T-helper 2 cell treated with Interferon-gamma antibody and Interleukin-4, amounts not matched to agents 5 μg/mL and 100 μg/mL, for 36 hours (primary cell): ENCODE data around the gene YTHDF2.
"Not testable (repeated sequence)": the region's sequence is repeated elsewhere in the genome, so short reads cannot be mapped to it uniquely, and the experiment has no call there.

Source experiments
- DNase-seq: peaks from one replicate; pipeline ENCODE4 v3.0.0; 2021; ENCODE audit warnings: low spot score
- H3K27ac Mint-ChIP-seq: one replicate; pipeline ENCODE4 v1.8.0; 2021; ENCODE audit warnings: mild to moderate bottlenecking, mixed read lengths
- H3K27me3 Mint-ChIP-seq: one replicate; pipeline ENCODE4 v1.8.0; 2021; ENCODE audit warnings: low read depth, mixed read lengths
- H3K36me3 Mint-ChIP-seq: one replicate; pipeline ENCODE4 v1.8.0; 2021; ENCODE audit warnings: low read depth, mixed read lengths
- H3K4me1 Mint-ChIP-seq: one replicate; pipeline ENCODE4 v1.8.0; 2021; ENCODE audit warnings: low read depth, mixed read lengths
- H3K4me3 Mint-ChIP-seq: one replicate; pipeline ENCODE4 v1.8.0; 2022; ENCODE audit warnings: mild to moderate bottlenecking, moderate library complexity, mixed read lengths
- H3K9me3 Mint-ChIP-seq: one replicate; pipeline ENCODE4 v1.8.0; 2021; ENCODE audit warnings: mixed read lengths

The YTHDF2 gene

DNA sequence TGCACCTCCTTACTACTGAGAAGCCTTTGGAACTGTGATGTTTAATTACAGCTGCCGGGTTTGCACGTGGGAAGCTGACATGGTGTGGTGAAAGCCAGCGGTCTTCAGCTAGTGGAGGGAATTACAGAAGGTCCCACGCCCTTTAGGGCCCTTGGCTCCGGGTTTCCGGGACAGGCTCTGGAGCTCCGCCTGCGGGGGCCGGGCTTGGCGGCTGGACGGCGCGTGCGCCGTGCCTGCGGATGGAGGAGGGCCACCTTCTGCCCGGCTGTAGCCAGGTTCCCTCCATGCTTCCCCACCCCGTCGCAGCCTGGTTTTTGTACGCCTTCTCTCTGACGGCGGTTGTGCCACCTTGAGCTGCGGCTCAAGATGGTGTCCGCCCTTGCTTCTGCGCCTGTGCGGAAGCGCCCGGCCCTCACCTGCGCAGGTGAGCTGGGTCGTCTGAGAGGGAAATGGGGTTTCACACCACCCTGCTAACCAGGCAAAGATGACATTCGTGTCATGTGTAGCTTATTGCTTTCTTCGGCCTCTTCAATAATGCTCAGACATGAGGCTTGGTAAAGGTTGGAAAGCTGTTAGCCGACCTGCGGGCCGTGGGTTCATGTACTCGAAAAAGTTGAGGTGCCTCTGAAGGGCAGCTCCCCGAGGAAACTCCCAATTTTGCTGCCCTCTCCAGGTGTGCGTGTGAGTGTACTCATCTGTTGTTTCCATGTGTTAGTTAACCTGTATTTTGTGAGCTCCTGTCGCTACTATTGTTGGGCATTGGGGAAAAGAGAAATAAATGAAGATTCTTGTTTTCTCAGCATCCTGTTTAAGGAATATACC is 38.6 kb downstream of the YTHDF2 start:
- peaks cover 9% of the 10 kb centered on the region for H3K36me3 Mint-ChIP-seq
- H3K27ac Mint-ChIP-seq = peak overlapping the region; percentile 35
- H3K4me3 Mint-ChIP-seq = peak overlapping the region; percentile 71
- no peaks in the 10 kb centered on the region for H3K9me3 Mint-ChIP-seq
- H3K27me3 Mint-ChIP-seq = peaks cover 3% of the 10 kb centered on the region
- H3K4me1 Mint-ChIP-seq = peaks cover 3% of the 10 kb centered on the region
- peak; percentile 73 for DNase-seq

DNA sequence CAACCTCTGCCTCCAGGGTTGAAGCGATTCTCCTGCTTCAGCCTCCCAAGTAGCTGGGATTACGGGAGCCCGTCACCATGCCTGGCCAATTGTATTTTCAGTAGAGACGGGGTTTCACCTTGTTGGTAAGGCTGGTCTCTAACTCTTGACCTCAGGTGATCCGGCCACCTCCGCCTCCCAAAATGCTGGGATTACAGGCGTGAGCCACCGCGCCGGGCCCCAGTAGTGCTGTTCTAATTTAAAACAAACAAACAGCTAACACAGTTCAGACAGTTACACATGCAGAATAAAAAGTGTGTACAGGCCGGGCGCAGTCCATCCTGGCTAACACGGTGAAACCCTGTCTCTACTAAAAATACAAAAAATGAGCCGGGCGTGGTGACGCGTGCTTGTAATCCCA is 39.6 kb downstream of the YTHDF2 start:
- peaks cover 3% of the 10 kb centered on the region for H3K4me1 Mint-ChIP-seq
- H3K27ac Mint-ChIP-seq = no peak overlapping the region
- H3K27me3 Mint-ChIP-seq = peaks cover 3% of the 10 kb centered on the region
- H3K4me3 Mint-ChIP-seq = no peak overlapping the region
- no peaks in the 10 kb centered on the region for H3K9me3 Mint-ChIP-seq
- H3K36me3 Mint-ChIP-seq = peaks cover 6% of the 10 kb centered on the region
- no peak for DNase-seq

DNA sequence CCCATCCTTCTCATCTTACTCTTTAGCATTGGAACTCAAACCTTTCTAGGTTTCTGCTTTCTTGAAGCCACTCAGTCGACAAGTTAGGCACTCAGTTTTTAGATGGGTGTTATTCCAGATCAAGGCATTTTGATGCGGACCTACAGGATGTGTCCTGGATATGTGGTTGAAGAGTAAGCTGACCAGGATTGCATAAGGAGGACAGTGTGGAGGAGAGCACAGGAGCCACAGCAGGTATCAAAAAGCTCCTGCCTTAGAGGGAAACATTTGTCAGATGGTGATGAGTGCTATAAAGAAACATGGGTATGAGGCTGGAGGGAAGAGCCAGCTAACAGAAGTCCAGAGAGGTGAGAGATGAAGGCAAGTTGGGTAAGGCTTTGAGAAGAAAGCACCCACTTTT is 41.3 kb downstream of the YTHDF2 start:
- DNase-seq = no peak
- H3K4me3 Mint-ChIP-seq = no peak overlapping the region

DNA sequence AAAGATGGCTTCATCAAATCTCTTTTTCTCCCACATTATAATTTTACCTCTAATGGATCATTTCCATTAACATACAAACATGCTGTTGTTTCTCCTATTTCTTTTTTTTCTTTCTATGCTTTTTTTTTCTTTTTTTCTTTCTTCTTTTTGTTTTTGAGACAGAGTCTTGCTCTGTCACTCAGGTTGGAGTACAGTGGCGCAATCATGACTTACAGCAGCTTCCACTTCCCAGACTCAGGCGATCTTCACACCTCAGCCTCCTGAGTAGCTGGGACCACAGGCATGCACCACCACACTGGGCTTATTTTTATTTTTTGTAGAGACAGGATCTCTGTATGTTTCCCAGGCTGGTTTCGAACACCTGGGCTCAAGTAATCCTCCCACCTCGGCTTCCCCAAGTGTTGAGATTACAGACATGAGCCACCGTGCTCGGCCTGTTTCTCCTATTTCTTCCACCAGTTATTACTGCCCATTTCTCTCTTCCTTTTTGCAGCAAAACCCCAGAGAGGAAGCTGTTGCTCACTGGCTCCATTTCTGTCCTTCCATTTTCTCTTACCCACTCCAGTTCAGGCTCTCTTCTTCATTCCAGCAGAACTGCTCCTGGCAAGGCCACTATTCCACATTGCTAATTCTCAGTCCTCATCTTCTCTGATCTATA is 43.1 kb downstream of the YTHDF2 start:
- Mint-ChIP-seq H3K9me3 (no peaks in the 10 kb centered on the region), H3K27me3 (peaks cover 3% of the 10 kb centered on the region), H3K27ac (no peak overlapping the region), H3K36me3 (no peaks in the 10 kb centered on the region), H3K4me3 (no peak overlapping the region), H3K4me1 (peaks cover 2% of the 10 kb centered on the region)
- DNase-seq = no peak

More for the DNA sequence above, 41.3 kb downstream of the YTHDF2 start:
- H3K27ac Mint-ChIP-seq = no peak overlapping the region
- peaks cover 3% of the 10 kb centered on the region for H3K27me3 Mint-ChIP-seq
- no peaks in the 10 kb centered on the region for H3K9me3 Mint-ChIP-seq
- H3K36me3 Mint-ChIP-seq = no peaks in the 10 kb centered on the region
- H3K4me1 Mint-ChIP-seq = peaks cover 3% of the 10 kb centered on the region

DNA sequence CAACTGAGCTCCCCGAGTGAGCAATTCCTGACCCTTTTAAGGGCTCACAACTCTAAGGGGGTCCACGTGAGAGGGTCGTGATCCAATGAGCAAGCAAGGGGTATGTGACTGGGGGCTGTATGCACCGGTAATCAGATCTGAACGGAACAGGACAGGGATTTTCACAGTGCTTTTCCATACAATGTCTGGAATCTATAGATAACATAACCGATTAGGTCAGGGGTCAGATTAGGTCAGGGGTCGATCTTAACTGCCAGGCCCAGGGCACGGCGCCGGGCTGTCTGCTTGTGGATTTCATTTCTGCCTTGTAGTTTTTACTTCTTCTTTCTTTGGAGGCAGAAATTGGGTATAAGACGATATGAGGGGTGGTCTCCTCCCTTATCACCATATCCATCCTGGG is 44.6 kb downstream of the YTHDF2 start:
- no peaks in the 10 kb centered on the region for H3K36me3 Mint-ChIP-seq
- H3K9me3 Mint-ChIP-seq = no peaks in the 10 kb centered on the region
- peaks cover 7% of the 10 kb centered on the region for H3K4me1 Mint-ChIP-seq
- no peak overlapping the region for H3K27ac Mint-ChIP-seq
- no peak overlapping the region for H3K4me3 Mint-ChIP-seq
- no peak for DNase-seq
- peaks cover 6% of the 10 kb centered on the region for H3K27me3 Mint-ChIP-seq

DNA sequence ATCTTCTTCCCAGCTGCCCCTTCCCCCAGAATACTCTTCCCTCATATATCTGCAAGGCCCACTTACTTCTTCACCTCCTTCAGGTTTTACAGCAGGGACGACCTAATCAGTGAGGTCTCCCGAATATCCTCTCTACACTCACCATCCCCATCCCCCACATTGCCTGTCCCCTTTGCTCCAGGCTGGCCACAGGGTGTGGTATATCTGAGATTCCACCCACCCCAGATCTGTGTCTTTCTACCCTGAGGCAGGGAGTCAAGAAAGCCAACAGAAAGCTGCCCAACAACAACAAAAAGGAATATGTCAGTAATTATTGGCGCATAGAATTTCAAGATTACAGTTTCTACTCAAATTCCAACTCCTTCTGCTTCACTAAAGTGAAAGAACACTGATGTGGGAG is 45.3 kb downstream of the YTHDF2 start:
- Mint-ChIP-seq H3K27ac (no peak overlapping the region), H3K36me3 (no peaks in the 10 kb centered on the region), H3K27me3 (peaks cover 6% of the 10 kb centered on the region), H3K4me1 (peaks cover 7% of the 10 kb centered on the region), H3K9me3 (no peaks in the 10 kb centered on the region), H3K4me3 (no peak overlapping the region)
- no peak for DNase-seq

DNA sequence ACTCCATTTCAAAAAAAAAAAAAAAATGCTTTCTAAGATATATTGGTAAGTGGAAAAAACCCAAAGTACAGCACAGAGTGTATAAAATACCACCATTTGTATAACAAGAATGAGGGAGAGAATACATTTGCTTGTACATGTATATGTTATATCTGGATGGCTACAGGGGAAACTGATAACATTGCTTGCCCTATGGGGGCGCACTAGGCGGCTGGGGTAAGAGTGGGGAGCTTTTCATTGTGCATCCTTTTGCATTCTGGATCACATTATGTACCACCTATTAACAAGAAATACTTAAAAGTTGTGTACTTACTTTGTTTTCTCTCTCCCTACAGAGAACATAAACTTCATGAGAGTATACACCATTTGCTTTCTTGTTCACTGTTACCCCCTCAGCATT is 46.6 kb downstream of the YTHDF2 start:
- peaks cover 7% of the 10 kb centered on the region for H3K4me1 Mint-ChIP-seq
- H3K4me3 Mint-ChIP-seq = no peak overlapping the region
- H3K27me3 Mint-ChIP-seq = peaks cover 7% of the 10 kb centered on the region
- no peak overlapping the region for H3K27ac Mint-ChIP-seq
- DNase-seq = no peak
- no peaks in the 10 kb centered on the region for H3K36me3 Mint-ChIP-seq
- H3K9me3 Mint-ChIP-seq = no peaks in the 10 kb centered on the region

DNA sequence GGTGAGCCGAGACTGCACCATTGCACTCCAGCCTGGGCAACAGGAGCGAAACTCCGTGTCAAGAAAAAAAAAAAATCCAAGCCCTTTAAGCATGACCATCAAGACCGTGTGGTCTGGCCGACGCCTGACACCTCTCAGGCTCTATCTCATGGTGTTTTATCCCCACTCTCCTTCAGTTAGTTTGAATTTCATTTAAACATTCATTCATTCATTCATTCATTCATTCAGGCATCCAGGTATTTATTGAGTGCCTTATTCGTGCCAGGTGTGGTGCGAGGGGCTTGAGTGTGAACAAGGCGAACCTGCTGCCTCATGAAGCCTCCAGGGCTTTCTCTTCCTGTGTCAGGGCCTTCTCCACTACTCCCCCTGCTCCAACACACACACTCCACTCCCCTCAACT is 52.7 kb downstream of the YTHDF2 start:
- Mint-ChIP-seq H3K4me1 (peaks cover 7% of the 10 kb centered on the region), H3K9me3 (no peaks in the 10 kb centered on the region), H3K27ac (no peak overlapping the region), H3K27me3 (peaks cover 10% of the 10 kb centered on the region), H3K4me3 (no peak overlapping the region), H3K36me3 (no peaks in the 10 kb centered on the region)
- DNase-seq = no peak

DNA sequence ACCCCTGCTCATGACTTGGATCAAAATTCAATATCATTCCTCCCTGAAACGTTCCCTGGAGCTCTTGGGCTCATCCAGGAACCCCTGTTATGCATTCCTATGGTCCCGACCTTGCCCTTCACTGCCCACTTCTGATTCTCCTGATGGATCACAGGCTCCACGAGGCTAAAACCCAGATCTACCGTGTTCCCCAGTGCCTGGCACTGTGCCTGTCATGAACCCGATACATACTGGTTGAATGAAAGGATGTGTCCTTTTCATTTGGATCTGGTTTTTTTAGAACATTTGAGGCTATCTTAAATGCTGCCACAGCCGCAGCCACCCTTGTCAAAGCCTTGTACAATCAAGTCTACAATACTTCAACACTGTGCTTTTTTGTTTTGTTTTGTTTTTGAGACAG is 53.1 kb downstream of the YTHDF2 start:
- Mint-ChIP-seq H3K36me3 (no peaks in the 10 kb centered on the region), H3K4me3 (no peak overlapping the region), H3K27ac (no peak overlapping the region), H3K27me3 (peaks cover 10% of the 10 kb centered on the region), H3K9me3 (no peaks in the 10 kb centered on the region), H3K4me1 (peaks cover 7% of the 10 kb centered on the region)
- no peak for DNase-seq

DNA sequence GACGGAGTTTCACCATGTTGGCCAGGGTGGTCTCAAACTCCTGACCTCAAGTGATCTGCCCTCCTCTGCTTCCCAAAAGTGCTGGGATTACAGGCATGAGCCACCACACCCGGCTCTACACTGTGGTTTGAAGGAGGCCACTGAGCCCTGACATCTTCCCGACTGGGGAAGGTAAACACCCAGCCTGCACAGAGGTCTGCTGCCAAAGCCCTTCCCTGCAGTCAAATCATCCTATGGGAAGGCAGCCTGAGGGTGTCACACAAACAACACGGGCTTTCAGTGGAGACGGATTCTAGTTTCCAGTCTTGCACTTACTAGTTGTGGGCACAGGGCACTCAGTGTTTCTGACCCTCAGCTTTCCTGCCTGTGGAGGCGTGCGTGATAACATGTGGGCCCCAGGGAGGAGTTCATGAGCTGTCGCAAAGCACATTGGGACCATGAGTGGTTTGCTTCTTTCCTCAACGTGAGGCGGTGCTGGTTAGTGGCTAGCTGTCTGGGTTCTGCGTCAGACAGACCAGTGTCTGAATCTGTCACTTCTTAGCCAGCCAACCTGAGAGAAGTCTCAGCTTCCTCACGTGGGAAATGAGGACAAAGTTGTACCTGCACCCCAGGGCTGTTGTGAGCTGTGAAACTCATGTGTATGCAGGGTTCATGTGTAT is 53.8 kb downstream of the YTHDF2 start:
- no peak overlapping the region for H3K27ac Mint-ChIP-seq
- no peak for DNase-seq
- peaks cover 3% of the 10 kb centered on the region for H3K4me1 Mint-ChIP-seq
- H3K27me3 Mint-ChIP-seq = peaks cover 10% of the 10 kb centered on the region
- H3K4me3 Mint-ChIP-seq = no peak overlapping the region
- H3K9me3 Mint-ChIP-seq = no peaks in the 10 kb centered on the region
- no peaks in the 10 kb centered on the region for H3K36me3 Mint-ChIP-seq

DNA sequence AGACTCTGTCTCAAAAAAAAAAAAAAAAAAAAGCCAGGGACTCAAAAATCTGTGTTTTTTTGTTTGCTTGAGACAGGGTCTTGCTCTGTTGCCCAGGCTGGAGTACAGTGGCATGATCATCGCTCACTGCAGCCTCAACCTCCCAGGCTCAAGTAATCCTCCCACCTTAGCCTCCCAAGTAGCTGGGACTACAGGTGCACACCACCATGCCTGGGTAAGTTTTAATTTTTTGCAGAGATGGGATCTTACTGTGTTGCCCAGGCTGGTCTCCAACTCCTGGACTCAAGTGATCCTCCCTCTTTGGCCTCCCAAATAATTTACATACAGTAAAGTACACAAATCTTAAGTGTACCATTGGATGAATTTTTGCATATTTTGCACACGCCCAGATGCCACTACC is 55.2 kb downstream of the YTHDF2 start:
- peaks cover 11% of the 10 kb centered on the region for H3K27me3 Mint-ChIP-seq
- H3K4me1 Mint-ChIP-seq, H3K36me3 Mint-ChIP-seq, DNase-seq, H3K4me3 Mint-ChIP-seq, H3K27ac Mint-ChIP-seq, H3K9me3 Mint-ChIP-seq: not testable (repeated sequence)

DNA sequence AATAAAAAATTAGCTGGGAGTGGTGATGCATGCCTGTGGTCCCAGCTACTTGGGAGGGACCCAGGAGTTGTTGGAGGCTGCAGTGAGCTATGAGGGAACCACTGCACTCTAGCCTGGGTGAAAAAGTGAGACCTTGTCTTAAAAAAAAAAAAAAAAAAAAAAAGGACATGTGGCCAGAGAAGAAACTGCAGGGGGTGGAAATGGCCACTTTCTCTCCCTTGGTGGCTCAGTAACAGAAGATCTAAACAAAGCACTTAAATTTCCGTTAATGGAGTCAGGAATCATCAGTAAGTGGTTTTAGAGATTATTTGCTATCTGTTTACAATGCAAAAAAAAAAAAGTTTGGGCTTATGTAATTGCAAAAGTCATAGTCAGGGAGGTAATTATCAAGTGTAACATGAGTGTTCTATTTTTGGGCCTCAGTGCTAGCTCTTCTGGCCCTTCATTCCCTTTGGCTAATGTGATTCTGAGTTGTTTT is 55.9 kb downstream of the YTHDF2 start:
- Mint-ChIP-seq H3K9me3 (no peaks in the 10 kb centered on the region), H3K27me3 (peaks cover 13% of the 10 kb centered on the region), H3K36me3 (no peaks in the 10 kb centered on the region), H3K4me3 (no peak overlapping the region), H3K4me1 (peaks cover 3% of the 10 kb centered on the region), H3K27ac (no peak overlapping the region)
- DNase-seq = no peak

DNA sequence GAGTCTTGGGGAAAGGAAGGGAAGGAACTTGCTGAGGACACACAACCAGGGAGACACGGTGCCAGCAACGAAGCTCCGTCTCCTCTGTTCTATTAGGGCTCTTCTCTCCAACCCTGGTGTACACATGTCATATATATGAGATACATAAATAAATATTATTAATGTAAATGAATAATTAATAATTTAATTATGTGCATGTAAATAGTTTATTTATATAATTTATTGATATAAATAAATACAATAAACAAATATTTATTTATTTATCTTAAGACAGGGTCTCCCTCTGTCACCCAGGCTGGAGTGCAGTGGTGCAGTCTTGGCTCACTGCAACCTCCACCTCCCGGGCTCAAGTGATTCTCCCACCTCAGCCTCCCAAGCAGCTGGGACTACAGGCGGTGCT is 57.8 kb downstream of the YTHDF2 start:
- H3K27me3 Mint-ChIP-seq = peaks cover 15% of the 10 kb centered on the region
- not testable (repeated sequence) for H3K36me3 Mint-ChIP-seq, H3K4me1 Mint-ChIP-seq, H3K4me3 Mint-ChIP-seq, H3K27ac Mint-ChIP-seq, H3K9me3 Mint-ChIP-seq, DNase-seq
